GM12878 (cell line): ENCODE measurements around the gene GEMIN2. TPM values are rescaled to one million over a fixed set of nuclear protein-coding genes. Genes with fewer than 3 reads are reported as not detected.
A peak's percentile ranks its signal among the peaks of the same experiment; 100 is the strongest.

Source experiments
- ATAC-seq: fragments of 200-7000 bp; cut with Tn5 transposase; 3 replicates; pipeline ENCODE4 v1.9.1; 2020; ENCODE audit warnings: mild to moderate bottlenecking, moderate library complexity
- BruUV-seq: library from RNA; stranded (reverse); fragments of 400-500 nt; replicated peaks from 2 replicates; lab custom pipeline; 2021; lab: Mats Ljungman, UMichigan
- CTCF ChIA-PET: fragments of 300-600 bp; sonication (Branson Sonifier 250); formaldehyde crosslinking; extraction: SDS; loops from one replicate; lab custom pipeline; 2021; ENCODE audit warnings: inconsistent platforms; lab: Yijun Ruan, JAX
- POLR2A ChIA-PET: fragments of 350-600 bp; formaldehyde crosslinking; extraction: SDS; loops from one replicate; lab custom pipeline; 2021; ENCODE audit warnings: inconsistent platforms; lab: Charles Lee
- RAD21 ChIA-PET: fragments of 300-600 bp; sonication (Branson Sonifier 250); formaldehyde crosslinking; loops from one replicate; lab custom pipeline; 2023; ENCODE audit warnings: antibody characterized with exemption; ENCODE audit not compliant: unreplicated experiment; lab: Charles Lee
- SMC1A ChIA-PET: fragments of 300-600 bp; sonication (Branson Sonifier 250); formaldehyde crosslinking; loops from one replicate; lab custom pipeline; 2023; ENCODE audit not compliant: unreplicated experiment, uncharacterized antibody; lab: Charles Lee
- DNase-seq: peaks from one replicate; pipeline ENCODE4 v3.0.0-alpha.2; 2011; ENCODE audit warnings: low read depth, low spot score
- FAIRE-seq: peaks from 3 replicates; lab custom pipeline; 2011; peaks lifted over from hg19 to GRCh38; lab: Jason Lieb, UNC
- H2AFZ ChIP-seq: 2 replicates; pipeline ENCODE4 v1.6.0; 2011; ENCODE audit warnings: low read depth, low read length, control low read depth; ENCODE audit not compliant: control insufficient read depth
- H3K27ac ChIP-seq: 2 replicates; pipeline ENCODE4 v1.5.1; 2011; ENCODE audit warnings: control low read depth; ENCODE audit not compliant: control insufficient read depth, insufficient read depth
- H3K27me3 ChIP-seq, 2 experiments: replicated peaks in 1 of 2; 2 replicates each; pipeline versions ENCODE4 v1.6.0 to v1.6.1; 2011; ENCODE audit warnings: low read length in 1 of 2; ENCODE audit not compliant: control insufficient read depth in 2 of 2, insufficient read depth in 2 of 2
- H3K36me3 ChIP-seq, 2 experiments: 2 replicates each; pipeline ENCODE4 v1.5.1; 2011; ENCODE audit warnings: low read length in 1 of 2; ENCODE audit not compliant: control insufficient read depth in 2 of 2, insufficient read depth in 2 of 2
- H3K4me1 ChIP-seq: 2 replicates; pipeline ENCODE4 v1.6.1; 2011; ENCODE audit warnings: mild to moderate bottlenecking, low read length, moderate library complexity, mixed read lengths; ENCODE audit not compliant: control insufficient read depth, insufficient read depth
- H3K4me2 ChIP-seq: 2 replicates; pipeline ENCODE4 v1.6.0; 2011; ENCODE audit warnings: control low read depth; ENCODE audit not compliant: control insufficient read depth, insufficient read depth
- H3K4me3 ChIP-seq: fragments of 200-600 bp; sonication (generic); 2 replicates; pipeline ENCODE4 v1.5.1; 2016
- H3K79me2 ChIP-seq: 2 replicates; pipeline ENCODE4 v1.6.0; 2011; ENCODE audit warnings: low read length; ENCODE audit not compliant: control insufficient read depth, insufficient read depth
- H3K9ac ChIP-seq: 2 replicates; pipeline ENCODE4 v1.8.0; 2011; ENCODE audit warnings: low read length, control low read depth, mixed read lengths; ENCODE audit not compliant: control insufficient read depth, insufficient read depth
- H3K9me3 ChIP-seq: replicated peaks from 3 replicates; pipeline ENCODE4 v1.5.1; 2011; ENCODE audit warnings: mild to moderate bottlenecking, low read length; ENCODE audit not compliant: control insufficient read depth, insufficient read depth
- H4K20me1 ChIP-seq: 2 replicates; pipeline ENCODE4 v1.6.0; 2011; ENCODE audit not compliant: control insufficient read depth, insufficient read depth
- E4F1 ChIP-seq: fragments of 450-650 bp; IDR thresholded peaks from 2 replicates; pipeline ENCODE4 v1.6.1; 2018; ENCODE audit warnings: borderline replicate concordance, mild to moderate bottlenecking; ENCODE audit not compliant: partially characterized antibody
- FOXK2 ChIP-seq: fragments of 450-650 bp; IDR thresholded peaks from 2 replicates; pipeline ENCODE4 v1.6.1; 2017; ENCODE audit warnings: mild to moderate bottlenecking, moderate library complexity
- NFYB ChIP-seq: IDR thresholded peaks from 2 replicates; pipeline ENCODE4 v1.6.1; 2011; ENCODE audit warnings: low read depth, mild to moderate bottlenecking, low read length, improper control_type of control experiment, moderate library complexity; ENCODE audit not compliant: insufficient read depth
- PML ChIP-seq: IDR thresholded peaks from 2 replicates; pipeline ENCODE4 v1.6.1; 2012; ENCODE audit warnings: low read length, inconsistent platforms
- POLR2A ChIP-seq: IDR thresholded peaks from 2 replicates; pipeline ENCODE4 v1.6.1; 2011; ENCODE audit warnings: low read depth, mild to moderate bottlenecking, low read length
- POLR2AphosphoS5 ChIP-seq: IDR thresholded peaks from 2 replicates; pipeline ENCODE4 v1.6.1; 2011; ENCODE audit warnings: mild to moderate bottlenecking, low read length, inconsistent platforms
- USF1 ChIP-seq: IDR thresholded peaks from 2 replicates; pipeline ENCODE4 v1.6.1; 2011; ENCODE audit warnings: borderline replicate concordance, low read depth, mild to moderate bottlenecking, moderate library complexity, mixed read lengths, low read length; ENCODE audit not compliant: insufficient read depth; ENCODE audit errors: extremely low read length
- ZBTB4 ChIP-seq: fragments of 450-650 bp; formaldehyde crosslinking; IDR thresholded peaks from 2 replicates; pipeline ENCODE4 v1.4.0; 2022; ENCODE audit warnings: mild to moderate bottlenecking, moderate library complexity
- WGBS: methylation state at CpG from one replicate; pipeline ENCODE4 v1.1.6; 2016; ENCODE audit warnings: low lambda C conversion rate; ENCODE audit not compliant: insufficient replicate concordance, insufficient coverage; ENCODE audit errors: missing lambda C conversion rate; 5-methylcytosine and 5-hydroxymethylcytosine counted together
- in situ Hi-C: fragments of 300-500 bp; cut with MboI; formaldehyde crosslinking; loops from 9 replicates; pipeline ENCODE4 v1.14.3; 2018; ENCODE audit warnings: mixed read lengths
- intact Hi-C: fragments of 100-400 bp; cut with micrococcal nuclease; formaldehyde crosslinking; loops from one replicate; pipeline ENCODE4 v1.14.2; 2022; ENCODE audit not compliant: unreplicated experiment
- polyA plus RNA-seq, 11 experiments: library from polyadenylated mRNA; depleted of rRNA in 4 of 11; unstranded in 6 of 11; stranded (reverse) in 5 of 11; fragments of >200 nt; fragmentation: Nextera tagmentation in 4 of 11; fragmentation: Illumina TruSeq in 1 of 11; extraction: Ambion mirVana in 4 of 11; extraction: Trizol in 1 of 11; gene quantifications; 1 replicate in 1 of 11; 2 replicates in 10 of 11; pipeline versions ENCODE4 v1.2.1 to v1.2.3, GENCODE V29; 2011 to 2016; ENCODE audit warnings: inconsistent platforms in 2 of 11, missing spikeins in 2 of 11, low read depth in 1 of 11
- total RNA-seq, 4 experiments: library from RNA; depleted of rRNA in 3 of 4; stranded (reverse); fragments of >200 nt in 3 of 4; fragmentation: Illumina TruSeq in 1 of 4; extraction: Trizol in 1 of 4; gene quantifications; 2 replicates each; pipeline versions ENCODE4 v1.2.1 to v1.2.3, GENCODE V29; 2013 to 2021

Gene GEMIN2
- total and polyA plus RNA-seq, 10 of the 15 experiments (the other 5 are each of a cell fraction or from before 2014, with no cell fraction given), result 25.9 to 69.3 (median 46.1) TPM

GRCh38 chr14:39181026-39181692 lies 67.0 kb downstream of the GEMIN2 start:
- RAD21 ChIA-PET, result interaction anchor here (1.2 kb wide), 1 partner anchor 51 kb away, joined by 3 read pairs; no protein-coding TSS in a partner anchor
- DNase-seq, result no peak
- no peak for TF ChIP-seq ZBTB4 (CRISPR knock-in tag)
- TF ChIP-seq NFYB, result no peak
- TF ChIP-seq E4F1, result peak; percentile 19
- peak; percentile 71 for TF ChIP-seq POLR2A
- peak; percentile 89 for TF ChIP-seq POLR2AphosphoS5
- 0 out of 2 replicates have a peak, but pooled peaks have one; percentile 13 for TF ChIP-seq PML
- TF ChIP-seq FOXK2, result no peak; the same call in 1 of the 2 replicates
- no peak for TF ChIP-seq USF1
- TF ChIP-seq, all 136 proteins: peak for 4
- Histone ChIP-seq H3K9me3 (no peaks in the 10 kb centered on the region), H3K27ac (no peak overlapping the region), H3K27me3 (no peaks in the 10 kb centered on the region), H2AFZ (no peak overlapping the region), H3K9ac (no peak overlapping the region), H3K4me3 (no peak overlapping the region), H4K20me1 (no peaks in the 10 kb centered on the region), H3K79me2 (peaks cover 24% of the 10 kb centered on the region), H3K36me3 (peaks cover 13 to 48% of the 10 kb centered on the region in 2 experiments), H3K4me2 (no peak overlapping the region), H3K4me1 (no peaks in the 10 kb centered on the region)
- 81% methylated on average over 7 of the region's 7 CpGs for WGBS
- ChIA-PET CTCF (no interaction called here), SMC1A (interaction anchor here (1.1 to 1.5 kb wide), 2 partner anchors 9 to 13 kb away, joined by 4 to 5 read pairs; no protein-coding TSS in a partner anchor), POLR2A (interaction anchor here (0.6 kb wide), 1 partner anchor 11 kb away, joined by 3 read pairs; the partner anchor contains the start of gene TRAPPC6B)
- in situ Hi-C loops, result no loop called here
- ATAC-seq (peak; percentile 32), FAIRE-seq (no peak)
- TSS peak; percentile 62 for BruUV-seq
- intact Hi-C loops, result no loop called here
